Activated CD8-positive, alpha-beta T cell treated with anti-CD3 and anti-CD28 coated beads, Interleukin-2, amount 10 ng/mL, durations not matched to agents 7 days and 5 days (primary cell): ENCODE data around the gene AKAP12. TPM values are rescaled to one million over a fixed set of nuclear protein-coding genes. Genes with fewer than 3 reads are reported as not detected.
"Not testable (repeated sequence)": the region's sequence is repeated elsewhere in the genome, so short reads cannot be mapped to it uniquely, and the experiment has no call there.

Experiments
- ATAC-seq: fragments of 150-1000 bp; cut with Tn5 transposase; one replicate; pipeline ENCODE4 v1.10.0; 2021; ENCODE audit warnings: moderate library complexity
- CTCF ChIA-PET: fragments of 350-600 bp; sonication (Branson Sonifier 250); formaldehyde crosslinking; loops from one replicate; lab custom pipeline; 2021; ENCODE audit warnings: antibody characterized with exemption; lab: Charles Lee
- POLR2A ChIA-PET: fragments of 350-600 bp; sonication (Branson Sonifier 250); formaldehyde crosslinking; loops from one replicate; lab custom pipeline; 2021; ENCODE audit warnings: antibody characterized with exemption; lab: Charles Lee
- DNase-seq: peaks from one replicate; pipeline ENCODE4 v3.0.0-alpha.2; 2020
- H3K27ac Mint-ChIP-seq: one replicate; pipeline ENCODE4 v1.8.0; 2021; ENCODE audit warnings: mild to moderate bottlenecking, mixed read lengths
- H3K27me3 Mint-ChIP-seq: one replicate; pipeline ENCODE4 v1.8.0; 2021; ENCODE audit warnings: low read depth, mixed read lengths
- H3K36me3 Mint-ChIP-seq: one replicate; pipeline ENCODE4 v1.8.0; 2021; ENCODE audit warnings: low read depth, mixed read lengths
- H3K4me1 Mint-ChIP-seq: one replicate; pipeline ENCODE4 v1.8.0; 2021; ENCODE audit warnings: low read depth, mixed read lengths
- H3K4me3 Mint-ChIP-seq: one replicate; pipeline ENCODE4 v1.8.0; 2021; ENCODE audit warnings: mild to moderate bottlenecking, mixed read lengths
- H3K9me3 Mint-ChIP-seq: one replicate; pipeline ENCODE4 v1.8.0; 2022; ENCODE audit warnings: mixed read lengths; ENCODE audit not compliant: insufficient read depth
- total RNA-seq, 2 experiments: library from RNA; stranded (reverse); gene quantifications; one replicate each; pipeline ENCODE4 v1.2.3, GENCODE V29; 2021

The AKAP12 gene
- total RNA-seq, 2 experiments from 2014 or later, result 0.05 to 0.08 TPM

DNA sequence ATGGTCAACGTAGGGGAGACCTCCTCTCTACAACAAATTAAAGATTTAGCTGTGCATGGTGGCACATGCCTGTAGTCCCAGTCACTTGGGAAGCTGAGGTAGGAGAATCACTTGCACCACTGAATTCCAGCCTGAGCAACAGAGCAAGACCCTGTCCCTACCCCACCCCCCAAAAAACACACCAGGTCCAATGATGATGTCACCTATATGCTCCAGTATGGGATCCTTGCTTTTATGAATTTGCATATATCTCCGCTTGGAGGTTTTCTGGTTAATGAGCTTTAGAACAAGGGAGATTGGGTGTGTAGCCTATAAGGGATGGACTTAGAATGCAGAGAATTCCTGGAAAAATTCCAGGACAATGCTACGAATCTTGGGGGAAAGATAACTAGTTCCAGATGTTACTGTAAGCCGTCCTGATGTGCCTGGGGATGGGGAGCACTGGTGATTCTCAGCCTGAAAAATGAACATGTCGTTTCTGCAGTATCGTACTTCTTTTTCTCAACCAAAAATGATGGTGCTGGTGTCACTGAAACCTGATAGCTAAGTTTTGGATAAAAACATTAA is 90.4 kb downstream of the AKAP12 start:
- Mint-ChIP-seq H3K4me1 (peaks cover 10% of the 10 kb centered on the region), H3K36me3 (no peaks in the 10 kb centered on the region), H3K27me3 (peaks cover 26% of the 10 kb centered on the region), H3K9me3 (no peaks in the 10 kb centered on the region), H3K27ac (no peak overlapping the region), H3K4me3 (no peak overlapping the region)
- DNase-seq (no peak), ATAC-seq (no peak)
- CTCF ChIA-PET, result interaction anchor here (8.5 kb wide), 1 partner anchor 438 kb away, joined by 110 read pairs; no protein-coding TSS in a partner anchor
- POLR2A ChIA-PET, result no interaction called here

- no peak overlapping the region for H3K4me3 Mint-ChIP-seq
- POLR2A ChIA-PET, result interaction anchor here (1.0 kb wide), 1 partner anchor 55 kb away, joined by 3 read pairs; no protein-coding TSS in a partner anchor
- peaks cover 4% of the 10 kb centered on the region for H3K27me3 Mint-ChIP-seq
- DNase-seq, result no peak
- CTCF ChIA-PET, result interaction anchor here (1.2 to 8.5 kb wide), 9 partner anchors 11 to 518 kb away, joined by 3 to 110 read pairs (median 5); no protein-coding TSS in a partner anchor
- no peaks in the 10 kb centered on the region for H3K36me3 Mint-ChIP-seq
- H3K4me1 Mint-ChIP-seq, result no peaks in the 10 kb centered on the region
- no peak overlapping the region for H3K27ac Mint-ChIP-seq
- H3K9me3 Mint-ChIP-seq, result no peaks in the 10 kb centered on the region
- no peak for ATAC-seq
Measured at GRCh38 chr6:151335930-151336329, 96.2 kb downstream of the AKAP12 start.

DNA sequence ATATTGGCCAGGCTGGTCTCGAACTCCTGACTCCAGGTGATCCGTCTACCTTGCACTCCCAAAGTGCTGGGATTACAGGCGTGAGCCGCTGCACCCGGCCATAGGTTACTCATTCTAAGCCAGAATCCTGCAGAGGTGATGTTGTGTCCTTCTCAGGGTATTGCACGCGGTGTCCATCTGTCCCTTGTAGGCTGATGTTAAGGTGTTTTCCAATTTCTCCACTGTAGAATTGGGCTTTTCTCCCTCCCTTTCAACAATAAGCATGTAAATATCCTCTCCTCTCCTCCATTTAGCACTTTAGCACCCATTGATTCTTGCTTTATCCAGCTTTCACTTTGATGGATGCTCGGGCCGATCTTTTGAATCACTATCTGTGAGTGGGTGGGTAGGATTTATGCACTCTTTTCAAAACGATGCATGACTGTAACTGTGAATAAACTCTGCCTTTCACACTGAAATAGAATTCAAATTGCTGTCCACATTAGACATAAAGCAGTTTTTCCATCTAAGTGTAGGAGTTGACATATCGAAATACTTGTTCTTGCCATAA is 99.0 kb downstream of the AKAP12 start:
- Mint-ChIP-seq H3K9me3 (no peaks in the 10 kb centered on the region), H3K36me3 (no peaks in the 10 kb centered on the region), H3K27ac (no peak overlapping the region), H3K4me1 (no peaks in the 10 kb centered on the region), H3K4me3 (no peak overlapping the region), H3K27me3 (peaks cover 2% of the 10 kb centered on the region)
- CTCF ChIA-PET, result interaction anchor here (1.5 to 8.5 kb wide), 3 partner anchors 13 to 446 kb away, joined by 7 to 110 read pairs (median 11); no protein-coding TSS in a partner anchor
- POLR2A ChIA-PET, result no interaction called here
- ATAC-seq (no peak), DNase-seq (no peak)

- no peaks in the 10 kb centered on the region for H3K9me3 Mint-ChIP-seq
- no peaks in the 10 kb centered on the region for H3K4me1 Mint-ChIP-seq
- ATAC-seq, result no peak
- H3K27ac Mint-ChIP-seq, result no peak overlapping the region
- no peak overlapping the region for H3K4me3 Mint-ChIP-seq
- ChIA-PET CTCF (no interaction called here), POLR2A (no interaction called here)
- peaks cover 2% of the 10 kb centered on the region for H3K27me3 Mint-ChIP-seq
- no peaks in the 10 kb centered on the region for H3K36me3 Mint-ChIP-seq
- no peak for DNase-seq
Measured at GRCh38 chr6:151339369-151339768, 99.6 kb downstream of the AKAP12 start.

DNA sequence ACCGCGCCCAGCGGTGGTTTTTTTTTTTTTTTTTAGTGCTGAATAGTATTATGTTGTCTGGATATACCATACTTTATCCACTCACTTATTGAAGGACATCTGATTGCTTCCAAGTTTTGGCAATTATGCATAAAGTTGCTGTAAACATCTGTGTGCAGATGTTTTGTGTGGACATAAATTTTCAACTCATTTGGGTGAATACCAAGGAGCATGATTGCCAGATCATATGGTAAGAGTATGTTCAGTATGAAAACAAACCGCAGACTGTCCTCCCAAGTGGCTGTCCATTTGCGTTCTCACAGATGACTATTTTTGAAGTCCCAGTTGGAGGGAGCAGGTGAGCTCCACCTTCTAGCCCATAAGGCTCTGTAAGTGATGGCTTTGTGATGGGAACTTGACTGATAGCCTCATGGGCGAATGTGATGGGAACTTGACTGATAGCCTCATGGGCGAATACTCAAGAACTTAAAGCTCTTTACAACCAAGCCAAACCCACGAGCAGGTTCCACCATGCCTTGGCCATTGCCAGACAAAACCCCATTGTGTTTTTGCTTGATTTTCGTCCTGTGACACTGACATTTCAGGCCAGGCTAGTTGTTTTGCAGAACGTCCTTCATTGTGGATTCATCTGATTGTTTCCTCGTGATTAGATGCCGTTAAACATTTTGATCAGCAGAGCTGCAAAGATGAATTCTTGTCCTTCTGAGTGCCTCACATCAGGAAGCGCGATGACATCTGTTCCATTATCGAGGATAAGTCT is 100.6 kb downstream of the AKAP12 start:
- Mint-ChIP-seq H3K27me3 (peaks cover 2% of the 10 kb centered on the region), H3K36me3 (no peaks in the 10 kb centered on the region), H3K4me3 (no peak overlapping the region), H3K9me3 (no peaks in the 10 kb centered on the region), H3K4me1 (no peaks in the 10 kb centered on the region), H3K27ac (no peak overlapping the region)
- CTCF ChIA-PET, result interaction anchor here (1.1 kb wide), 1 partner anchor 16 kb away, joined by 5 read pairs; no protein-coding TSS in a partner anchor
- DNase-seq (no peak), ATAC-seq (no peak)
- POLR2A ChIA-PET, result no interaction called here

- ChIA-PET POLR2A (no interaction called here), CTCF (interaction anchor here (1.8 kb wide), 1 partner anchor 17 kb away, joined by 10 read pairs; no protein-coding TSS in a partner anchor)
- H3K4me3 Mint-ChIP-seq, result no peak overlapping the region
- no peaks in the 10 kb centered on the region for H3K36me3 Mint-ChIP-seq
- H3K27ac Mint-ChIP-seq, result no peak overlapping the region
- H3K9me3 Mint-ChIP-seq, result no peaks in the 10 kb centered on the region
- no peaks in the 10 kb centered on the region for H3K4me1 Mint-ChIP-seq
- DNase-seq (no peak), ATAC-seq (no peak)
- H3K27me3 Mint-ChIP-seq, result peaks cover 5% of the 10 kb centered on the region
Measured at GRCh38 chr6:151341476-151342195, 101.9 kb downstream of the AKAP12 start.

DNA sequence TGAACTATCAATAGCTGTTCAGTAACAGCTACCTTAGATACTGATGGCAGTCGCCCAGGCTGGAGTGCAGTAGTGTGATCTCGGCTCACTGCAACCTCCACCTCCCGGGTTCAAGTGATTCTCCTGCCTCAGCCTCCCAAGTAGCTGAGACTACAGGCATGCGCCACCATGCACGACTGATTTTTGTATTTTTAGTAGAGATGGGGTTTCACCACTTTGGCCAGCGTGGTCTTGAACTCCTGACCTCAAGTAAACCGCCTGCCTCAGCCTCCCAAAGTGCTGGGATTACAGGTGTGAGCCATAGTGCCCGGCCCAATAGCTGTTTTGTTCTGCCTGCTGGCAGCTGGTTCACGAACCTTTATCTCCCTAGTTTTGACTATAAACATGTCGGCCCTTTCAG is 103.0 kb downstream of the AKAP12 start:
- not testable (repeated sequence) for H3K27ac Mint-ChIP-seq
- POLR2A ChIA-PET, result interaction anchor here (0.5 kb wide), 1 partner anchor 430 kb away, joined by 3 read pairs; no protein-coding TSS in a partner anchor

GRCh38 chr6:151349651-151350270 is 110.0 kb downstream of the AKAP12 start:
- H3K4me3 Mint-ChIP-seq, result no peak overlapping the region
- H3K27me3 Mint-ChIP-seq, result peaks cover 3% of the 10 kb centered on the region
- no peak for DNase-seq
- ChIA-PET POLR2A (interaction anchor here (0.7 to 1.2 kb wide), 2 partner anchors 12 to 40 kb away, joined by 3 read pairs; no protein-coding TSS in a partner anchor), CTCF (interaction anchor here (0.9 to 3.0 kb wide), 7 partner anchors 14 to 458 kb away, joined by 3 to 21 read pairs (median 3); no protein-coding TSS in a partner anchor)
- H3K27ac Mint-ChIP-seq, result no peak overlapping the region
- no peaks in the 10 kb centered on the region for H3K36me3 Mint-ChIP-seq
- no peak for ATAC-seq
- peaks cover 1% of the 10 kb centered on the region for H3K4me1 Mint-ChIP-seq
- H3K9me3 Mint-ChIP-seq, result no peaks in the 10 kb centered on the region

More for the DNA sequence above, 103.0 kb downstream of the AKAP12 start:
- H3K36me3 Mint-ChIP-seq, DNase-seq, H3K27me3 Mint-ChIP-seq, H3K4me1 Mint-ChIP-seq, H3K9me3 Mint-ChIP-seq, H3K4me3 Mint-ChIP-seq, ATAC-seq: not testable (repeated sequence)
- CTCF ChIA-PET, result interaction anchor here (1.8 kb wide), 1 partner anchor 18 kb away, joined by 10 read pairs; no protein-coding TSS in a partner anchor

DNA sequence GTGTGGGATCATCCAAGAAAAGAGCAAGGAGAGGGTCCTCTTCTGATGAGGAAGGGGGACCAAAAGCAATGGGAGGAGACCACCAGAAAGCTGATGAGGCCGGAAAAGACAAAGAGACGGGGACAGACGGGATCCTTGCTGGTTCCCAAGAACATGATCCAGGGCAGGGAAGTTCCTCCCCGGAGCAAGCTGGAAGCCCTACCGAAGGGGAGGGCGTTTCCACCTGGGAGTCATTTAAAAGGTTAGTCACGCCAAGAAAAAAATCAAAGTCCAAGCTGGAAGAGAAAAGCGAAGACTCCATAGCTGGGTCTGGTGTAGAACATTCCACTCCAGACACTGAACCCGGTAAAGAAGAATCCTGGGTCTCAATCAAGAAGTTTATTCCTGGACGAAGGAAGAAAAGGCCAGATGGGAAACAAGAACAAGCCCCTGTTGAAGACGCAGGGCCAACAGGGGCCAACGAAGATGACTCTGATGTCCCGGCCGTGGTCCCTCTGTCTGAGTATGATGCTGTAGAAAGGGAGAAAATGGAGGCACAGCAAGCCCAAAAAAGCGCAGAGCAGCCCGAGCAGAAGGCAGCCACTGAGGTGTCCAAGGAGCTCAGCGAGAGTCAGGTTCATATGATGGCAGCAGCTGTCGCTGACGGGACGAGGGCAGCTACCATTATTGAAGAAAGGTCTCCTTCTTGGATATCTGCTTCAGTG is 110.8 kb downstream of the AKAP12 start:
- Mint-ChIP-seq H3K4me1 (peaks cover 1% of the 10 kb centered on the region), H3K9me3 (no peaks in the 10 kb centered on the region), H3K27me3 (peaks cover 3% of the 10 kb centered on the region), H3K36me3 (no peaks in the 10 kb centered on the region), H3K4me3 (no peak overlapping the region), H3K27ac (no peak overlapping the region)
- CTCF ChIA-PET, result interaction anchor here (1.2 to 3.0 kb wide), 3 partner anchors 15 to 459 kb away, joined by 4 to 21 read pairs (median 4); no protein-coding TSS in a partner anchor
- no peak for ATAC-seq
- POLR2A ChIA-PET, result interaction anchor here (1.2 kb wide), 1 partner anchor 39 kb away, joined by 3 read pairs; no protein-coding TSS in a partner anchor
- no peak for DNase-seq

DNA sequence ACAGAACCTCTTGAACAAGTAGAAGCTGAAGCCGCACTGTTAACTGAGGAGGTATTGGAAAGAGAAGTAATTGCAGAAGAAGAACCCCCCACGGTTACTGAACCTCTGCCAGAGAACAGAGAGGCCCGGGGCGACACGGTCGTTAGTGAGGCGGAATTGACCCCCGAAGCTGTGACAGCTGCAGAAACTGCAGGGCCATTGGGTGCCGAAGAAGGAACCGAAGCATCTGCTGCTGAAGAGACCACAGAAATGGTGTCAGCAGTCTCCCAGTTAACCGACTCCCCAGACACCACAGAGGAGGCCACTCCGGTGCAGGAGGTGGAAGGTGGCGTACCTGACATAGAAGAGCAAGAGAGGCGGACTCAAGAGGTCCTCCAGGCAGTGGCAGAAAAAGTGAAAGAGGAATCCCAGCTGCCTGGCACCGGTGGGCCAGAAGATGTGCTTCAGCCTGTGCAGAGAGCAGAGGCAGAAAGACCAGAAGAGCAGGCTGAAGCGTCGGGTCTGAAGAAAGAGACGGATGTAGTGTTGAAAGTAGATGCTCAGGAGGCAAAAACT is 111.5 kb downstream of the AKAP12 start:
- no peak for DNase-seq
- Mint-ChIP-seq H3K27me3 (peaks cover under 1% of the 10 kb centered on the region), H3K4me3 (no peak overlapping the region), H3K4me1 (peaks cover 1% of the 10 kb centered on the region), H3K9me3 (no peaks in the 10 kb centered on the region), H3K27ac (no peak overlapping the region), H3K36me3 (no peaks in the 10 kb centered on the region)
- no peak for ATAC-seq
- CTCF ChIA-PET, result interaction anchor here (1.6 kb wide), 1 partner anchor 90 kb away, joined by 5 read pairs; no protein-coding TSS in a partner anchor
- POLR2A ChIA-PET, result no interaction called here
